Pancreas (tissue), 10 donors: Measurements from ENCODE around the gene CGREF1. TPM values are rescaled to one million over a fixed set of nuclear protein-coding genes. Genes with fewer than 3 reads are reported as not detected.
"Not testable (repeated sequence)": the region's sequence is repeated elsewhere in the genome, so short reads cannot be mapped to it uniquely, and the experiment has no call there.

ENCODE experiments used
- ATAC-seq, 4 donors: fragments of 200-7000 bp; cut with Tn5 transposase; one replicate each; pipeline versions ENCODE4 v1.8.0 to v1.9.1; 2020; ENCODE audit warnings: mild to moderate bottlenecking in 4 of 4, moderate library complexity in 4 of 4
- DNase-seq, 6 donors: peaks; one replicate each; pipeline ENCODE4 v3.0.0-alpha.2; 2020
- FAIRE-seq: peaks from 2 replicates; lab custom pipeline; 2012; peaks lifted over from hg19 to GRCh38; lab: Jason Lieb, UNC
- H3K27ac ChIP-seq, 4 donors: fragments of 200-600 bp; sonication (generic); 1 replicate in 3 of 4; 2 replicates in 1 of 4; pipeline versions ENCODE4 v1.5.0 to v1.8.0; 2020
- H3K27me3 ChIP-seq, 4 donors: fragments of 200-600 bp; one replicate each; pipeline ENCODE4 v1.8.0; 2021
- H3K36me3 ChIP-seq, 3 donors: fragments of 200-600 bp; sonication (generic) in 1 of 3; one replicate each; pipeline versions ENCODE4 v1.5.0 to v1.8.0; 2020 to 2021
- H3K4me1 ChIP-seq, 3 donors: fragments of 200-600 bp; one replicate each; pipeline ENCODE4 v1.8.0; 2021
- H3K4me3 ChIP-seq, 4 donors: fragments of 200-600 bp; sonication (generic) in 2 of 4; one replicate each; pipeline versions ENCODE4 v1.5.0 to v1.8.0; 2020 to 2021
- H3K9me3 ChIP-seq, 4 donors: fragments of 200-600 bp; one replicate each; pipeline ENCODE4 v1.8.0; 2021
- CTCF ChIP-seq, 4 donors: fragments of 200-600 bp; sonication (generic) in 3 of 4; IDR thresholded peaks; one replicate each; pipeline versions ENCODE4 v1.5.0 to v1.8.0; 2021; ENCODE audit warnings: antibody characterized with exemption in 4 of 4
- WGBS, 2 donors: extraction: QIAGEN DNeasy Blood & Tissue Kit; methylation state at CpG; one replicate each; pipeline ENCODE4 v1.1.7; 2013; 5-methylcytosine and 5-hydroxymethylcytosine counted together
- intact Hi-C, 3 donors: fragments of 100-400 bp; cut with DNase I; formaldehyde crosslinking; loops; one replicate each; pipeline versions ENCODE4 v1.11.1 to v1.14.2; 2022
- polyA plus RNA-seq, 2 donors: library from polyadenylated mRNA; stranded (reverse); fragments of 200-250 nt; gene quantifications; one replicate each; pipeline ENCODE4 v1.2.3, GENCODE V29; 2013
- total RNA-seq, 6 donors: library from RNA; stranded (reverse); fragmentation: NEBNext Ultra II Directional in 4 of 6; extraction: Animal tissue kit (Norgen Biotek cat#: 25700) in 4 of 6; gene quantifications; one replicate each; pipeline versions ENCODE4 v1.2.1 to v1.2.4, GENCODE V29; 2021 to 2023
- donor health status: healthy with polysubstance abuse.
- donor health status: DM: no; HTN: no; CAD: no; lungs with moderate emphysema.
- donor health status: DM: no; HTN: no; CAD: no.
- donor health status: control.
- donor health status: control.
- donor health status: Bipolar disorder and iron deficiency.
- donor health status: DM: yes; HTN: yes; CAD: no.
- donor health status: DM: no; HTN: no; CAD: no.
- donor health status: DM: no; HTN: no; CAD: no.
- donor health status: DM: yes; HTN: yes; CAD: no.

CGREF1 gene
- total and polyA plus RNA-seq, 8 donors = 0.42 to 1.2 (median 0.78) TPM; not detected in 1

- H3K4me3 ChIP-seq = peak within 1 kb of the TSS; percentile 28 to 60 (median 52)
- H3K27me3 ChIP-seq = no peaks in the 10 kb centered on the region
- no peak for TF ChIP-seq CTCF (IDR thresholded peaks at IDR 0.05)
- intact Hi-C loops = no loop called here
- no peak within 1 kb of the TSS for H3K27ac ChIP-seq
- no peak for FAIRE-seq
- peak; percentile 44 to 87 (median 66) for DNase-seq
- 5 to 6% methylated on average over 46 to 47 of the region's 47 CpGs for WGBS, 2 donors
- no peaks in the 10 kb centered on the region for H3K36me3 ChIP-seq
- peaks cover 0 to 4% (median 1%) of the 10 kb centered on the region in 3 donors for H3K4me1 ChIP-seq
- peak; percentile 78 to 99 (median 88) for ATAC-seq
- H3K9me3 ChIP-seq = no peaks in the 10 kb centered on the region
Measured at GRCh38 chr2:27123302-27124150, 4.6 kb upstream of the CGREF1 start, which contains the start of gene ABHD1. Gene ABHD1 (plus strand): TSS chr2:27123815. CDS start chr2:27123949, 134 bp downstream.

- TF ChIP-seq CTCF (IDR thresholded peaks at IDR 0.05) = no peak
- no peak overlapping the region for H3K4me3 ChIP-seq
Measured at GRCh38 chr2:27122791-27123190, 3.9 kb upstream of the CGREF1 start.

GRCh38 chr2:27121906-27122305, 3.0 kb upstream of the CGREF1 start:
- Histone ChIP-seq H3K27me3 (peaks cover 0 to 7% (median 0%) of the 10 kb centered on the region in 4 donors), H3K27ac (no peak overlapping the region), H3K4me3 (no peak overlapping the region), H3K9me3 (no peaks in the 10 kb centered on the region), H3K4me1 (peaks cover 0 to 8% (median 3%) of the 10 kb centered on the region in 3 donors), H3K36me3 (no peaks in the 10 kb centered on the region)
- ATAC-seq (no peak), FAIRE-seq (no peak), DNase-seq (no peak)
- no peak for TF ChIP-seq CTCF (IDR thresholded peaks at IDR 0.05)
- 75 to 91% methylated on average over 2 of the region's 2 CpGs for WGBS, 2 donors
- intact Hi-C loops = no loop called here

More at GRCh38 chr2:27122791-27123190, 3.9 kb upstream of the CGREF1 start:
- FAIRE-seq (no peak), ATAC-seq (no peak), DNase-seq (no peak)
- intact Hi-C loops = no loop called here
- H3K27ac ChIP-seq = no peak overlapping the region
- WGBS, 2 donors = 83 to 92% methylated on average over 7 of the region's 7 CpGs
- no peaks in the 10 kb centered on the region for H3K36me3 ChIP-seq
- peaks cover 0 to 8% (median 3%) of the 10 kb centered on the region in 3 donors for H3K4me1 ChIP-seq
- H3K27me3 ChIP-seq = peaks cover 0 to 6% (median 0%) of the 10 kb centered on the region in 4 donors
- no peaks in the 10 kb centered on the region for H3K9me3 ChIP-seq

GRCh38 chr2:27119330-27119670, 372 bp upstream of the CGREF1 start:
- FAIRE-seq, H3K36me3 ChIP-seq, H3K27ac ChIP-seq, ATAC-seq, H3K9me3 ChIP-seq, DNase-seq, H3K4me1 ChIP-seq, H3K27me3 ChIP-seq, intact Hi-C loops: not testable (repeated sequence)
- peak overlapping the region in 2 of 4 donors; percentile 31 to 42 for H3K4me3 ChIP-seq
- WGBS, 2 donors = 71 to 75% methylated on average over 8 of the region's 8 CpGs

GRCh38 chr2:27117995-27118524, 868 bp downstream of the CGREF1 start:
- DNase-seq = no peak
- Histone ChIP-seq H3K4me3 (peak overlapping the region in 1 of 4 donors; percentile 42), H3K27me3 (peaks cover 0 to 7% (median 0%) of the 10 kb centered on the region in 4 donors), H3K4me1 (peaks cover 0 to 6% (median 3%) of the 10 kb centered on the region in 3 donors), H3K36me3 (no peaks in the 10 kb centered on the region), H3K9me3 (no peaks in the 10 kb centered on the region), H3K27ac (no peak overlapping the region)
- TF ChIP-seq CTCF (IDR thresholded peaks at IDR 0.05) = no peak
- intact Hi-C loops = no loop called here
- no peak for FAIRE-seq
- peak in 1 of 4 donors; percentile 15 for ATAC-seq
- 30 to 33% methylated on average over 14 of the region's 14 CpGs for WGBS, 2 donors
